ENCODE results near the gene HIF1AN.

GRCh38 chr10:100496567-100496966 lies 39.2 kb upstream of the HIF1AN start:
- no peak for TF ChIP-seq POLR2A (IDR thresholded peaks at IDR 0.05)
- TF ChIP-seq CTCF (IDR thresholded peaks at IDR 0.05), result no peak

All from Peyer's patch (tissue), 4 donors.